ENCODE data around the gene STIMATE. TPM values are rescaled to one million over a fixed set of nuclear protein-coding genes. Genes with fewer than 3 reads are reported as not detected.
A peak's percentile ranks its signal among the peaks of the same experiment; 100 is the strongest.

STIMATE gene
- total and polyA plus RNA-seq, 10 of the 15 experiments (the other 5 are each of a cell fraction or from before 2014, with no cell fraction given): 0.24 to 24.1 (median 15.4) TPM

DNA sequence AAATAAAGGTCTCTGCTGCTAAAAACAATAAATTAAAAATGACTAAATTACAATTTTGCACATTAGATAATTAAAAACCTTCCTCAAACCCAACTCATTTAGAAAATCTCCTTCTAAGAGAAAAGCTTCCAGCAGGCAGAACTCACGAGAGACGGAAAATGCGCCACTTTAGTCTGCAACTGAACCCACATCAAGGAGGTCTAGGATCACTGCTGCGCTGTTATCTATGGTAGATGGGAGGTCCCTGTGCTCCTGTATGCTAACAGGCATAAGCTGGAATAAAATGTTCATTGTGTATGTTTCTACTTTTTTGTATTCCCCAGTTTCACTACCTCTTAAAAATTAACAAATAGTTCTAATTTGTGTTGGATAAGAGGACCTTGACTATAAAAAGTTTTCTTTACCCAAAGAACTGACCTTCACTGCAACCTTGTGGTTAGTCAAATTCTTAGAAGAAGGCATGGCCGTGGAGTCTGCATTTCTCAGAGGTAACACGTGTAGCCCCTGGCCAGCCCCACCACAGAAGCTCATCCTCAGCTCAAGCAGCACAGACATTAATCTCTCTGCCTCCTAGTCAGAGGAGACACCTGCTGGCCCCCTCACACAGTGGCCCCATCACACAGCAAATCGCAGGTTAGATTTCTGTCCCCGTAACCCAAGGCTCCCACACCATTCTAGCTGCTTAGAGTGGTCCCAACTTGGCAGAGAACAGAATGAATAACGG lies 22.3 kb downstream of the STIMATE start:
- Histone ChIP-seq H3K9me3 (replicated peaks; ENCODE audit: control insufficient read depth, insufficient read depth, low read length) (no peaks in the 10 kb centered on the region), H3K4me3 (no peak overlapping the region), H3K36me3 (ENCODE audit: control insufficient read depth in 2 of 2, insufficient read depth in 2 of 2, low read length in 1 of 2) (peaks cover 1 to 3% of the 10 kb centered on the region in 2 experiments; a peak in 2 of 4 replicates), H3K4me1 (ENCODE audit: control insufficient read depth, insufficient read depth, low read length) (peaks cover 11% of the 10 kb centered on the region), H3K9ac (ENCODE audit: control insufficient read depth, insufficient read depth, low read length) (no peak overlapping the region), H2AFZ (ENCODE audit: control insufficient read depth, low read depth, low read length) (no peak overlapping the region), H3K27me3 (replicated peaks in 1 of 2; ENCODE audit: control insufficient read depth in 2 of 2, insufficient read depth in 2 of 2, low read length in 1 of 2) (no peaks in the 10 kb centered on the region), H3K27ac (ENCODE audit: control insufficient read depth, insufficient read depth) (no peak overlapping the region), H3K4me2 (ENCODE audit: control insufficient read depth, insufficient read depth) (no peak overlapping the region), H3K79me2 (ENCODE audit: control insufficient read depth, insufficient read depth, low read length) (peaks cover 5% of the 10 kb centered on the region), H4K20me1 (ENCODE audit: control insufficient read depth, insufficient read depth) (no peaks in the 10 kb centered on the region)
- WGBS (ENCODE audit: insufficient coverage, insufficient replicate concordance, low lambda C conversion rate, missing lambda C conversion rate): 85% methylated on average over 9 of the region's 9 CpGs
- POLR2A ChIA-PET: interaction anchor here (1.0 kb wide), 1 partner anchor 19 kb away, joined by 5 read pairs; no protein-coding TSS in a partner anchor
- SMC1A ChIA-PET (ENCODE audit: uncharacterized antibody, unreplicated experiment): interaction anchor here (0.6 to 1.9 kb wide), 8 partner anchors 13 to 196 kb away, joined by 3 to 15 read pairs (median 4); partner anchors contain the start of gene STIMATE
- intact Hi-C loops (cut with micrococcal nuclease; ENCODE audit: unreplicated experiment) (no loop called here), in situ Hi-C loops (cut with MboI) (no loop called here)
- CTCF ChIA-PET: interaction anchor here (1.2 to 2.5 kb wide), 2 partner anchors 18 to 30 kb away, joined by 5 to 16 read pairs; no protein-coding TSS in a partner anchor
- FAIRE-seq (no peak), ATAC-seq (peak; percentile 31), DNase-seq (ENCODE audit: low read depth, low spot score) (no peak)
- no TSS peak for BruUV-seq (replicated peaks)
- RAD21 ChIA-PET (ENCODE audit: unreplicated experiment): interaction anchor here (0.9 to 1.6 kb wide), 6 partner anchors 12 to 112 kb away, joined by 3 to 5 read pairs (median 3); no protein-coding TSS in a partner anchor
- TF ChIP-seq CBFB (IDR thresholded peaks at IDR 0.05; ENCODE audit: low read depth) (no peak), BACH1 (IDR thresholded peaks at IDR 0.05; ENCODE audit: borderline replicate concordance) (no peak), KAT2A (conservative IDR thresholded peaks at IDR 0.05; ENCODE audit: control insufficient read depth, low read depth, low read length) (no peak), SMAD5 (IDR thresholded peaks at IDR 0.05; ENCODE audit: low read depth) (no peak), EGR1 (IDR thresholded peaks at IDR 0.05; ENCODE audit: borderline replicate concordance in 1 of 2, low read depth in 2 of 2, low read length in 2 of 2) (no peak), CEBPZ (IDR thresholded peaks at IDR 0.05; ENCODE audit: low read depth, low read length) (no peak), IKZF2 (IDR thresholded peaks at IDR 0.05) (no peak), CHD4 (IDR thresholded peaks at IDR 0.05) (no peak), MYB (IDR thresholded peaks at IDR 0.05; ENCODE audit: borderline replicate concordance, low read depth, low read length) (no peak), ZNF384 (IDR thresholded peaks at IDR 0.05; ENCODE audit: borderline replicate concordance, low read depth, low read length) (no peak), SRF (IDR thresholded peaks at IDR 0.05; ENCODE audit: low read depth in 2 of 2, low read length in 2 of 2) (no peak), HDAC6 (IDR thresholded peaks at IDR 0.05; ENCODE audit: unreplicated experiment) (no peak), ZNF687 (IDR thresholded peaks at IDR 0.05) (no peak)

Data from GM12878 (cell line).